Stimulated activated CD4-positive, alpha-beta T cell treated with anti-CD3 and anti-CD28 coated beads, TNF-alpha, amount 100 ng/mL, for 4 hours (primary cell): Measurements from ENCODE around the gene NKX1-1.

Source experiments
- DNase-seq, 3 experiments: peaks; one replicate each; pipeline ENCODE4 v3.0.0-alpha.2; 2020; ENCODE audit warnings: low read depth in 3 of 3

The NKX1-1 gene

GRCh38 chr4:1385373-1386340, 20.6 kb downstream of the NKX1-1 start:
- DNase-seq = no peak

GRCh38 chr4:1384675-1385372, 21.4 kb downstream of the NKX1-1 start:
- no peak for DNase-seq

GRCh38 chr4:1383728-1384591, 22.3 kb downstream of the NKX1-1 start:
- no peak for DNase-seq

GRCh38 chr4:1382776-1383727, 23.2 kb downstream of the NKX1-1 start:
- no peak for DNase-seq

DNA sequence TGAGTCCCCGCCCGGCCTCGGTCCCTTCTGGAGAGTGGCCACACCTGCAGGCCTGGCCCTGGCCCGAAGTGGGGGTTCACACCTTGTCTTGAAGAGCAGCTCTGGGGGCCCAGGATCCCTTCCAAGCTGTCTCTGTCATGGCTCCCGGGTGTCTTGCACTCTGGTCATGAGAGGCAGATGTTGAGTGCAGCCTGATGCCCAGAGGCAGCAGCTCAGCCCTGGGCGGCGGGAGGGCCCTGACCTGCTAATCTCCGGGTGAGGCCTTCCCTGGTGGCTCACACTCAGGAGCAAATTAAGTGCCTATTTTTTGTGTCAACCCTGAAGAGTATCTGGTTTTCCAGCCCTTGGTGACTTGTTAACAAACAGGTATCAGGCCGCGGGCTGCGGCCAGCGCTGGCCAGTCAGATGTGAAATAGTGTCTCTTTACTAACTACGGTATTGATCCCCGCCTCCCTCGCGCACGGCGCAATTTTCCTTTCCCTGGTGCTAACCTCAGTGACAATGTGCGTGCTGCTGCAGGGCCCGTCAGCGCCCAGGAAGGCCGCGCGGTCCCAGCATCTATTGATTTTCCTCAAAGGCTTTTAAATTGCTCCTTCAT, 24.2 kb downstream of the NKX1-1 start:
- DNase-seq = no peak

DNA sequence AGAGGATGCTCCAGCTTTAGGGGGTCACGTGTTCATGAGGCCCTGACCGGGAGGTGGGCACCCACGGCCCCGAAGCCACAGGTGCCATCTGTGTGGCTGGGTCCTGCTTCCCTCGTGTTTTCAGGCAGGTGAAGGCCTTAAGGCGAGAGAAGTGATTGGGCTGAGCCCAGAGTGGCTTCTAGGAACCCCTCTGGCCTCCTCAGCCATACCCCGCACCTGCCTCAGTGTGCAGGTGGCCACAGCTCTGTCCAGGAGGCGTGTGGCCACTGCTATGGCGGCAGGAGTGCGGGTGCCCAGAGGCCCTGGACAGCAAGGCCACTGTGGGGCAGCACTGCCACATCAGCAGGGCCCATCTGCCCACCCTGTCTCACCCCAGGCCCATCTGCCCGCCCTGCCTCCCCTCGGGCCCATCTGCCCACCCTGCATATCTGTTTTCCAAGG, 25.0 kb downstream of the NKX1-1 start:
- no peak for DNase-seq

GRCh38 chr4:1380368-1381151, 25.7 kb downstream of the NKX1-1 start:
- no peak for DNase-seq

DNA sequence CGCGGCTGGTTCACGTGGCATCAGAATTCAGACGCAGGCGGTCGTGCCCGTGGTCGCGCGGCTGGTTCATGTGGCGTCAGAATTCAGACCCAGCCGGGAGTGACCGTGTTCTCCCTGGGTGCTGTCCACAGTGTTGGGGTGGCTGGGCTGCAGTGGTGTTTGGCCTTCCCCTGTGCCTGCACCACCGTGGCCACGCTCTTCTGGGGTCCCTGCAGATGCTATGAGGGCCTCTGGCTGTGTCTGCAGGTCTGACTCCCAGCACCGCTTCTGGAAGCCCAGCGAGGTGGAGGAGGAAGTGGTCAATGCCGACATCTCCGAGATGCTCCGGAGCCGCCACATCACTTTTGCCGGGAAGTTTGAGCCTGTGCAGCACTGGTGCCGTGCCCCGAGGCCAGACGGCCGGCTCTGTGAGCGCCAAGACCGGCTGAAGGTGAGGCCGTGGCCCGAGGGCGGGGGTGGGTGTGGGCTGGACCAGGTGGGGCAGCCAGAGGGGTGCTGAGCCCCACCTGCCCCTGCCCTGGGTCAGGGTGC, 26.4 kb downstream of the NKX1-1 start:
- DNase-seq = no peak

- no peak for DNase-seq
Observed at GRCh38 chr4:1379351-1379781, 26.9 kb downstream of the NKX1-1 start.

GRCh38 chr4:1378559-1379231, 27.5 kb downstream of the NKX1-1 start:
- DNase-seq = no peak

GRCh38 chr4:1377606-1378261, 28.5 kb downstream of the NKX1-1 start:
- DNase-seq = no peak

DNA sequence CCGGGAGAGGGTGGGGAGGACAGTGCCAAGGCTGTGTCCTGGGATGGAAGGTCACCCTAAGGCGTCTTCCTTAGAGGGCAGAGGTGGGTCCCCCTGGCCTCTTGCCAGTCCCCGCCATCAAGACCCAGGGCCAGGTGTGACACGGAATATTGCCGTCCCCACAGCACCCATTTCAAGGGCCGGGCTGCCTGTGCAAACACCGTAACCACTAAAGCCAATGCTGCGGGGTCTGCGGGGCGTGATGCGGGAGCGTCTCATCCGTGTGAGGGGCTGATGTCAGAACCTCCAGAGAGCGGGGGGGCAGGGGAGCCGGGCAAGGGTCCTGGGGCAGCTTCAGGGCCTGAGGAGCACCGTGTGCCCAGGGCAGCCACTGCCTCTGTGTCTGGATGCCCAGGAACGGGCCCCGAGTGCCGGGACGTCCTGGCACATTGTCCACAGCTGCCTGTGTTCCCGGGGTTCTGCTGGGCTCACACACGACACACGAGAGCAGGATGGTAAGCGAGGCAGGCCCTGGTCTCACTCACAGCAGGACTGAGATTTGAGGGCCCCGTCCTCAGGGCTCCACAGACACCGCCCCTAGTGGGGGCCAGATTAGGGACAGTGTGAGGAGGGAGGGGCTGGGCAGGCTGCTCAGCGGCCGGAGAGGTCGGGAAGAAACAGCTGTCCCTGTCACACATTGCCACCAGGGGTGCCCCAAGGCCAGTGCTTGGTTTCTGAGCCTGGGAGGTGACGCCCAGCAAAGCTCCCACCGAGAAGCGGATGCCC, 29.2 kb downstream of the NKX1-1 start:
- DNase-seq = no peak

DNA sequence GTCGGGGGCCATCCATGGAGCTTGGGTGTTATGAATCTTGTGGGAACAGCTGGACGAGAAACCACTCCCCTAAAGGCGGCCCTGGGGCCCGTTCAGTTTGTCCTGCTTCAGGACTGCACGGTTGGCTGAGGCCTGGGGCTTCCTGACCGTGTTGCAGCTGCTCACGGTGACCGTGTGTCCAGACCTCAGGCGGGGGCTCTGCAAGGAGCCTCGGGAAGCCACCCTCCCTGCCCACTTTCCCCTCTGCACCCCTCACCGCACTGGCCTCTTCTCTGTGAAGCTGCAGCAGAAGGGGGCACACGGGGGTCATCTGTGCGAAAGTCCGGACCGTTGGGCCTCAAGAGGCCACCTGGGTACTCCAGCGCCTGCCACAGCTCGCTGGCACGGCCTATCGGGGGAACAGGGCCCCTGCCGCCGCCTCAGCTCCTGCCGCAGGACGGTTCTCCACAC, 29.8 kb downstream of the NKX1-1 start:
- no peak for DNase-seq

DNA sequence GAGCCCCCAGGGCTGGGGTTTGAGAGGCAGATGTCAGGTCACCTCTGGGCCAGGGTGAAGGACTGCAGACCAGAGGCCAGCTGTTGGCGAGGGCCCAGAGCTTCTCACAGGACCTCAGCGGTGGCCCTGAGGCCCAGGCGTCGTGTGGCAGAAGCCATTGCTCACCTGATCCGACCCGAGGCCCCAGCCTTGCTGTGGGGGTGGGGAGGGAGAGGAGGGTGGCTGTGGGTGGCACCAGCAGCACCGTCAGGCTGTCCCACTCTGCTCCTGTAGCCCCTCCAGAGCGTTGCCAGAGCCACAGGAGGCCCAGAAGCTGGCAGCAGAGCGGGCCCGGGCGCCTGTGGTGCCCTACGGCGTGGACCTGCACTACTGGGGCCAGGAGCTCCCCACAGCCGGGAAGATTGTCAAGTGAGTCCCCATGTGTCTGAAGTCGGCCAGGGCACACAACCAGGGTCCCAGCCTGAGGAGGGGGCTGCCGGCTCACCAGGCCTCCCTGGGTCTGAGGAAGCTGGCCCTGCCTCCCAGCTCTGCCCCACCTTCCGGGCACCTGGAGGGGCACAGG, 30.4 kb downstream of the NKX1-1 start:
- no peak for DNase-seq

DNA sequence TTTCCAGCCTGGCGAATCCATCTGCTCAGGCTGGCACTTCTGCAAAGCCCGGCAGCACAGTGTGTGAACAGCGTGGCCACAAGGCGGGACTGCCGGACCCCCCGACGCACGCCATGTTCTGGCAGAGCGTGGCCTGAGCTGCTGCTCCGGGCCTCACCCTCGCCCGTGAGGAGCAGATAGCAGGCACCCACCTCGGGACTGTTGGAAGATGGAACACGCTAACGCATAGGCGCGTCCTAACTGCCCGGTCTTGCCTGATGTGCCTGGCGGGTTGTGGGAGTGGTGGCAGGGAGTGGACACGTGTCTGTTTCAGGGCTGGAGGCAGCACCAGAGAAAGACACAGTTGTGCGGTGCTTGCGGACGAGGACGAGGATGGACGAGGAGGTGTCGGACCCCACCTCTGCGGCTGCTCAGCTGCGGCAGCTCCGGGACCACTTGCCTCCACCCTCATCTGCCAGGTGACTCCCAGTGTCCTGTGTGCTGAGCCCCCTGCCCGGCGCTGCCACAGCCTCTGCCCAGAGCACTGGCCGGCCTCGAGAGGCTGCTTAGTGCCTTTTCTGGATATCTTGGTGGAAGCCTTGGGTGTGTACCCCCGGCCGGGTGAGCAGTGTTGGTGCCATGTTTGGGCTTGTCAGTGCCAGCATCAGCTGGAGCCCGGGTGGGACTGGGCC, 31.1 kb downstream of the NKX1-1 start:
- no peak for DNase-seq

DNA sequence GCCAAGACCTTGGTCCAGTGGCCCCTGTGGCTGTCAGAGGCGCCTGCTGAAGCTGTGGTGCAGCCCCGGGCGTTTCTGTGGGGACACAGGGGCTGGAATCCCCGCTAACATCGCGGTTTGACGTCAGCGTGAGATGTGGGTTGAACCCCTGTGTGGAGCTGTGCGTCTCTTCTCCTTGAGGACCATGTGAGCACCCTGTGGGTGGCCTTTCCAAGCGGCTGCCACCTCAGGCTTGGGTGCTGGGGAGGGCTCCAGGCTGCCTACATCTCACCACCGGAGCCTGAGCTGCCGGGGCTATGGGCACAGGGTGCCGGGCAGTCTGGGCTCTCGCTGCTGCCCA, 31.6 kb downstream of the NKX1-1 start:
- no peak for DNase-seq
